Measurements from ENCODE around the gene MAP2K1.
"Not testable (repeated sequence)": the region's sequence is repeated elsewhere in the genome, so short reads cannot be mapped to it uniquely, and the experiment has no call there.

Gene MAP2K1

DNA sequence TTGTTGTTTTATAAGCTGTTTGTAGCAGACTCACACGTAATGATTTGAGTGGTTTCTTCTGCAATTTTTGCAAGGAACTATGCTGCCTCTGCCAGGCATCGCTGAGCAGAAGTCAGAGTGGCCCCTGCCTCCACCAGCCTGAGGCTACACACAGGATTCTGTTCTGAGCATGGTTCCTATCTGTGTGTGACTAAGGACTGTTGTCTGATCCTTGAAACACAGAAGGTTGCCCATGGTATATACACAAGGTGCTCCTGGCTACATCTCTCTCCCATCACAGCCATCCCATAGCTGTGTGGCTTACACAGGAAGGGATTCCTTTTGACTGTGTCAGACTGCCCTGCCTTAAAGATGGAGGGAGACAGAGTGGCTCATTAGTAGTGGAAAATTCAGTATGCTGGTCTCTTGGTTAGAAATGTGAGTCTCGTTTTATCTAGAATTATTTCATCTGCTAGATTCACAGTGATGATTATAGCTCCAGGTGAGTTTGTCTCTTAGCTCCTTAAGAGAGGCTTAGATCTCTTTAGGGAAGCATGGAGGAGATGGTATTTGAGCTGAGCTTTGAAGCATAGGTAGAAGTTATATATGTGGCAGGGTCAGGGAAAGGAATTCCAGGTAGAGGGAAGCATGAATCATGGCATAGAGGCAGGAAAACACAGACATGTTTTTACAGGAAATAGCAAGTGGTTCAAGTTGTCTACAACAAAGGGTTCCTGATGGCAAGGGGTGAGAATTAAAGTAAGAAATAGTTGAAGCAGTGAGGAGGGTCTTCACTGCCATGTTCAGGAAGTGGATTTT lies 73.3 kb downstream of the MAP2K1 start:
- DNase-seq: no peak
- Histone ChIP-seq H3K27me3 (ENCODE audit: insufficient read depth, low read depth, severe bottlenecking) (no peaks in the 10 kb centered on the region), H3K27ac (no peak overlapping the region), H3K9me3 (ENCODE audit: severe bottlenecking) (no peaks in the 10 kb centered on the region), H3K36me3 (no peaks in the 10 kb centered on the region), H3K4me3 (ENCODE audit: low read depth, low read length) (no peak overlapping the region)
- TF ChIP-seq, protein P1, sequence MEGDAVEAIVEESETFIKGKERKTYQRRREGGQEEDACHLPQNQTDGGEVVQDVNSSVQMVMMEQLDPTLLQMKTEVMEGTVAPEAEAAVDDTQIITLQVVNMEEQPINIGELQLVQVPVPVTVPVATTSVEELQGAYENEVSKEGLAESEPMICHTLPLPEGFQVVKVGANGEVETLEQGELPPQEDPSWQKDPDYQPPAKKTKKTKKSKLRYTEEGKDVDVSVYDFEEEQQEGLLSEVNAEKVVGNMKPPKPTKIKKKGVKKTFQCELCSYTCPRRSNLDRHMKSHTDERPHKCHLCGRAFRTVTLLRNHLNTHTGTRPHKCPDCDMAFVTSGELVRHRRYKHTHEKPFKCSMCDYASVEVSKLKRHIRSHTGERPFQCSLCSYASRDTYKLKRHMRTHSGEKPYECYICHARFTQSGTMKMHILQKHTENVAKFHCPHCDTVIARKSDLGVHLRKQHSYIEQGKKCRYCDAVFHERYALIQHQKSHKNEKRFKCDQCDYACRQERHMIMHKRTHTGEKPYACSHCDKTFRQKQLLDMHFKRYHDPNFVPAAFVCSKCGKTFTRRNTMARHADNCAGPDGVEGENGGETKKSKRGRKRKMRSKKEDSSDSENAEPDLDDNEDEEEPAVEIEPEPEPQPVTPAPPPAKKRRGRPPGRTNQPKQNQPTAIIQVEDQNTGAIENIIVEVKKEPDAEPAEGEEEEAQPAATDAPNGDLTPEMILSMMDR (IDR thresholded peaks at IDR 0.05; ENCODE audit: low read depth, low read length): no peak

DNA sequence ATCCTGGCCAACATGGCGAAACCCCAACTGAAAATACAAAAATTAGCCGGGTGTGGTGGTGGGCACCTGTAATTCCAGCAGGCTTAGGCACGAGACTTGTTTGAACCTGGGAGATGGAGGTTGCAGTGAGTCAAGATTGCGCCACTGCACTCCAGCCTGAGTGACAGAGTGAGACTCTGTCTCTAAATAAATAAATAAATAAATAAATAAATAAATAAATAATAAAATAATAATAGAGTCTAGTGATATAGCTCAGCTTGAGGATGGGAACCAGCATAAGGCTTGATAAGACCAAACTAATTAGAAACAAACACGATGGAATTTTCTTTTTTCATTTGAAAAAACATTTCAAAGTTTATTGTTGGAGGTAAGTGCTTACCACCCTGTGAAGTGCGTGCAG lies 74.6 kb downstream of the MAP2K1 start:
- DNase-seq; H3K9me3 ChIP-seq (ENCODE audit: severe bottlenecking); H3K27ac ChIP-seq; H3K27me3 ChIP-seq (ENCODE audit: insufficient read depth, low read depth, severe bottlenecking); H3K4me3 ChIP-seq (ENCODE audit: low read depth, low read length); H3K36me3 ChIP-seq: not testable (repeated sequence)

DNA sequence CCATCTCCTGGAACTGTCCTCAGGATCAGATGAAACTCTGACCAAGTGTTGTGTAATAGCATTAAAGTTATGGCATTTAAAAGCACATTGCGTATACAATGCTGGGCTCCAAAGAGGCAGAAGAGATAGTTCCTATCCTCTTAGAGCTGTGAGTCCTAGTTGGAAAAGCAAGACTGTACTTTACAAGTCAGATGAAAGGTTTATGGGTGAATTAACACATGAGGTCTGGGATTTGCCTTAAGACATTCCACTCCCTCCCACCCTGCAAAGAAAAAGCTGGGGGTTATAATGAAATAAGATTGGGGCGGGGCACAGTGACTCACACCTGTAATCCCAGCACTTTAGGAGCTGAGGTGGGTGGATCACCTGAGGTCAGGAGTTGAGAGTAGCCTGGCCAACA lies 75.2 kb downstream of the MAP2K1 start:
- Histone ChIP-seq H3K4me3 (ENCODE audit: low read depth, low read length) (no peak overlapping the region), H3K27ac (no peak overlapping the region), H3K9me3 (ENCODE audit: severe bottlenecking) (no peaks in the 10 kb centered on the region), H3K36me3 (no peaks in the 10 kb centered on the region), H3K27me3 (ENCODE audit: insufficient read depth, low read depth, severe bottlenecking) (no peaks in the 10 kb centered on the region)
- TF ChIP-seq, protein P1 (IDR thresholded peaks at IDR 0.05; ENCODE audit: low read depth, low read length): no peak
- DNase-seq: no peak

GRCh38 chr15:66462627-66463026 lies 75.9 kb downstream of the MAP2K1 start:
- Histone ChIP-seq H3K27me3 (ENCODE audit: insufficient read depth, low read depth, severe bottlenecking) (no peaks in the 10 kb centered on the region), H3K36me3 (no peaks in the 10 kb centered on the region), H3K27ac (no peak overlapping the region), H3K9me3 (ENCODE audit: severe bottlenecking) (no peaks in the 10 kb centered on the region), H3K4me3 (ENCODE audit: low read depth, low read length) (no peak overlapping the region)
- TF ChIP-seq, protein P1 (IDR thresholded peaks at IDR 0.05; ENCODE audit: low read depth, low read length): no peak
- no peak for DNase-seq

GRCh38 chr15:66465294-66465693 lies 78.6 kb downstream of the MAP2K1 start:
- not testable (repeated sequence) for H3K9me3 ChIP-seq (ENCODE audit: severe bottlenecking); H3K36me3 ChIP-seq; H3K27ac ChIP-seq; H3K27me3 ChIP-seq (ENCODE audit: insufficient read depth, low read depth, severe bottlenecking); H3K4me3 ChIP-seq (ENCODE audit: low read depth, low read length); DNase-seq

GRCh38 chr15:66467162-66468040 lies 80.7 kb downstream of the MAP2K1 start:
- not testable (repeated sequence) for H3K4me3 ChIP-seq (ENCODE audit: low read depth, low read length); H3K9me3 ChIP-seq (ENCODE audit: severe bottlenecking); H3K36me3 ChIP-seq; H3K27me3 ChIP-seq (ENCODE audit: insufficient read depth, low read depth, severe bottlenecking); DNase-seq; H3K27ac ChIP-seq

DNA sequence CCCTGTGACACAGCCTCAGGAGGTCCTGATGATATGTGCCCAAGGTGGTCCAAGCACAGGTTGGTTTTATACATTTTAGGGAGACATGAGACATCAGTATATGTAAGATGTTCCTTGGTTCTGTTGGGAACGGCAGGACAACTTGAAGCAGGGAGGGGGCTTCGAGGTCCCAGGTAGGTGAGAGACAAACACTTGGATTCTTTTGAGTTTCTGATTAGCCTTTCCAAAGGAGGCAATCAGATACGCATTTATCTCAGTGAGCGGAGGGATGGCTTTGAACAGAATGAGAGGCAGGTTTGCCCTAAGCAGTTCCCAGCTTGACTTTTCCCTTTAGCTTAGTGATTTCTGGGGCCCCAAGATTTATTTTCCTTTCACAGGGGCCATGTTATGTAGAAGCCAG lies 84.1 kb downstream of the MAP2K1 start:
- H3K27ac ChIP-seq; H3K36me3 ChIP-seq; H3K9me3 ChIP-seq (ENCODE audit: severe bottlenecking); DNase-seq; H3K4me3 ChIP-seq (ENCODE audit: low read depth, low read length); H3K27me3 ChIP-seq (ENCODE audit: insufficient read depth, low read depth, severe bottlenecking): not testable (repeated sequence)
